Panc1 (cell line): ENCODE measurements around the gene GTF3C5. TPM values are rescaled to one million over a fixed set of nuclear protein-coding genes. Genes with fewer than 3 reads are reported as not detected.
A peak's percentile ranks its signal among the peaks of the same experiment; 100 is the strongest.

ENCODE experiments used
- ATAC-seq: fragments of 200-7000 bp; cut with Tn5 transposase; 2 replicates; pipeline ENCODE4 v1.9.1; 2020; ENCODE audit warnings: mild to moderate bottlenecking, moderate library complexity
- BruUV-seq: library from RNA; stranded (reverse); fragments of 400-500 nt; replicated peaks from 2 replicates; lab custom pipeline; 2021; lab: Mats Ljungman, UMichigan
- CTCF ChIA-PET: fragments of 300-600 bp; sonication (Branson Sonifier 250); formaldehyde crosslinking; loops from one replicate; lab custom pipeline; 2022; ENCODE audit warnings: antibody characterized with exemption; lab: Charles Lee
- POLR2A ChIA-PET: fragments of 300-600 bp; sonication (Branson Sonifier 250); formaldehyde crosslinking; loops from one replicate; lab custom pipeline; 2022; ENCODE audit warnings: antibody characterized with exemption; lab: Charles Lee
- DNase-seq: peaks from one replicate; pipeline ENCODE4 v3.0.0-alpha.2; 2010; ENCODE audit warnings: low read depth, low spot score
- H3K27ac ChIP-seq: 2 replicates; pipeline ENCODE4 v1.5.1; 2011; ENCODE audit warnings: mild to moderate bottlenecking, low read length, inconsistent platforms
- H3K27me3 ChIP-seq: fragments of 200-500 bp; sonication (Bioruptor generic); 2 replicates; pipeline ENCODE4 v1.6.0; 2014; ENCODE audit warnings: low read length, inconsistent platforms; ENCODE audit not compliant: control insufficient read depth, insufficient read depth
- H3K36me3 ChIP-seq: fragments of 200-500 bp; sonication (Bioruptor generic); 2 replicates; pipeline ENCODE4 v1.5.1; 2014; ENCODE audit warnings: inconsistent platforms, mild to moderate bottlenecking, low read length, moderate library complexity; ENCODE audit not compliant: control insufficient read depth, insufficient read depth
- H3K4me1 ChIP-seq: 2 replicates; pipeline ENCODE4 v1.5.1; 2011; ENCODE audit warnings: inconsistent platforms, mild to moderate bottlenecking, low read length, moderate library complexity; ENCODE audit not compliant: control insufficient read depth, insufficient read depth
- H3K4me3 ChIP-seq, 2 experiments: 2 replicates each; pipeline ENCODE4 v1.5.1; 2011 to 2012; ENCODE audit warnings: low read depth in 2 of 2, low read length in 2 of 2, mild to moderate bottlenecking in 2 of 2, inconsistent platforms in 1 of 2, moderate library complexity in 1 of 2
- H3K9me3 ChIP-seq: fragments of 200-500 bp; sonication (Bioruptor generic); 2 replicates; pipeline ENCODE4 v1.5.1; 2014; ENCODE audit warnings: low read depth, mild to moderate bottlenecking, inconsistent platforms, low read length, moderate library complexity; ENCODE audit not compliant: control insufficient read depth, insufficient read depth
- CTCF ChIP-seq: fragments of 450-650 bp; IDR thresholded peaks from 2 replicates; pipeline ENCODE4 v1.5.1; 2017; ENCODE audit warnings: mild to moderate bottlenecking
- POLR2AphosphoS5 ChIP-seq: IDR thresholded peaks from 2 replicates; pipeline ENCODE4 v1.6.1; 2012; ENCODE audit warnings: mild to moderate bottlenecking, low read depth, low read length, moderate library complexity
- REST ChIP-seq, 2 experiments: IDR thresholded peaks; 2 replicates each; pipeline ENCODE4 v1.6.1; 2011 to 2012; ENCODE audit warnings: low read depth in 2 of 2, control low read depth in 1 of 2, low read length in 1 of 2, mild to moderate bottlenecking in 1 of 2, moderate library complexity in 1 of 2; ENCODE audit not compliant: insufficient read depth in 1 of 2
- SIN3A ChIP-seq: IDR thresholded peaks from 2 replicates; pipeline ENCODE4 v1.6.1; 2012; ENCODE audit warnings: low read depth, mild to moderate bottlenecking, low read length, moderate library complexity, borderline replicate concordance; ENCODE audit not compliant: insufficient read depth
- TCF7L2 ChIP-seq: IDR thresholded peaks from 2 replicates; pipeline ENCODE4 v1.6.1; 2011; ENCODE audit warnings: mild to moderate bottlenecking, low read depth, low read length, inconsistent platforms
- in situ Hi-C: cut with HindIII; loops from 2 replicates; pipeline ENCODE4 v1.10.0; 2016; ENCODE audit warnings: low sequenced_read_pairs, low pct_unique_long_range_greater_than_20kb
- intact Hi-C: fragments of 100-400 bp; cut with micrococcal nuclease; formaldehyde crosslinking; loops from one replicate; pipeline ENCODE4 v1.10.0; 2022; ENCODE audit not compliant: unreplicated experiment
- total RNA-seq: library from RNA; stranded (reverse); gene quantifications from one replicate; pipeline ENCODE4 v1.2.1, GENCODE V29; 2021; ENCODE audit not compliant: unreplicated experiment

GTF3C5 gene
- total RNA-seq, 1 experiment from 2014 or later: 47.7 TPM

- ChIA-PET POLR2A (interaction anchor here (0.6 kb wide), 1 partner anchor 10 kb away, joined by 3 read pairs; no protein-coding TSS in a partner anchor), CTCF (interaction anchor here (0.8 kb wide), 1 partner anchor 204 kb away, joined by 6 read pairs; no protein-coding TSS in a partner anchor)
- DNase-seq (peak; percentile 17), ATAC-seq (peak; percentile 62; the same call in 1 of the 2 replicates)
- intact Hi-C loops: no loop called here
- H3K27ac ChIP-seq: no peak overlapping the region
- in situ Hi-C loops: no loop called here
- no peak overlapping the region for H3K4me3 ChIP-seq
- H3K36me3 ChIP-seq: no peaks in the 10 kb centered on the region
- TF ChIP-seq CTCF (no peak), POLR2AphosphoS5 (no peak), REST (IDR thresholded peaks at IDR 0.05; ENCODE audit: insufficient read depth in 1 of 2, low read depth in 2 of 2, low read length in 1 of 2) (no peak), SIN3A (no peak), TCF7L2 (no peak)
- H3K4me1 ChIP-seq: no peaks in the 10 kb centered on the region
- H3K9me3 ChIP-seq: no peaks in the 10 kb centered on the region
- no TSS peak for BruUV-seq
- H3K27me3 ChIP-seq: 0 out of 2 replicates have a peak, but pooled peaks cover 2% of the 10 kb centered on the region
Measured at GRCh38 chr9:133075925-133076630, 45.3 kb downstream of the GTF3C5 start.

GRCh38 chr9:133076691-133077090, 45.9 kb downstream of the GTF3C5 start:
- DNase-seq (no peak), ATAC-seq (no peak)
- Histone ChIP-seq H3K36me3 (no peaks in the 10 kb centered on the region), H3K4me3 (no peak overlapping the region), H3K27ac (no peak overlapping the region), H3K9me3 (no peaks in the 10 kb centered on the region), H3K27me3 (0 out of 2 replicates have a peak, but pooled peaks cover 2% of the 10 kb centered on the region), H3K4me1 (no peaks in the 10 kb centered on the region)
- TF ChIP-seq SIN3A: no peak
- TF ChIP-seq POLR2AphosphoS5: no peak
- no peak for TF ChIP-seq TCF7L2
- no peak for TF ChIP-seq CTCF
- no peak for TF ChIP-seq REST (IDR thresholded peaks at IDR 0.05; ENCODE audit: insufficient read depth in 1 of 2, low read depth in 2 of 2, low read length in 1 of 2)
- BruUV-seq: no TSS peak
- intact Hi-C loops: no loop called here
- ChIA-PET CTCF (interaction anchor here (0.6 kb wide), 1 partner anchor 28 kb away, joined by 3 read pairs; no protein-coding TSS in a partner anchor), POLR2A (interaction anchor here (0.6 kb wide), 1 partner anchor 9 kb away, joined by 3 read pairs; no protein-coding TSS in a partner anchor)
- in situ Hi-C loops: no loop called here
